Smooth muscle cell (in vitro differentiated cells): Measurements from ENCODE around the gene OSBPL10. TPM values are rescaled to one million over a fixed set of nuclear protein-coding genes. Genes with fewer than 3 reads are reported as not detected.

Source experiments
- DNase-seq: peaks from one replicate; lab custom pipeline; 2025; ENCODE audit not compliant: unreplicated experiment; lab: John Stamatoyannopoulos, UW
- H2AFZ ChIP-seq: fragments of 200-600 bp; sonication (generic); 2 replicates; pipeline ENCODE4 v1.6.0; 2016; ENCODE audit warnings: antibody characterized with exemption, low read depth, mild to moderate bottlenecking
- H3F3A ChIP-seq: fragments of 200-600 bp; sonication (generic); 2 replicates; pipeline ENCODE4 v1.6.0; 2017; ENCODE audit warnings: antibody characterized with exemption, low read depth
- H3K27ac ChIP-seq: fragments of 200-600 bp; sonication (generic); 2 replicates; pipeline ENCODE4 v1.5.1; 2016; ENCODE audit warnings: low read depth, mild to moderate bottlenecking
- H3K27me3 ChIP-seq: fragments of 200-600 bp; sonication (generic); 2 replicates; pipeline ENCODE4 v1.6.1; 2016; ENCODE audit warnings: low read depth, mild to moderate bottlenecking
- H3K36me3 ChIP-seq: fragments of 200-600 bp; sonication (generic); 2 replicates; pipeline ENCODE4 v1.5.1; 2016; ENCODE audit warnings: low read depth
- H3K4me1 ChIP-seq: fragments of 200-600 bp; sonication (generic); 2 replicates; pipeline ENCODE4 v1.5.1; 2016; ENCODE audit warnings: low read depth
- H3K4me2 ChIP-seq: fragments of 200-600 bp; sonication (generic); 2 replicates; pipeline ENCODE4 v1.6.0; 2016; ENCODE audit warnings: mild to moderate bottlenecking
- H3K4me3 ChIP-seq: fragments of 200-600 bp; sonication (generic); 2 replicates; pipeline ENCODE4 v1.5.1; 2016; ENCODE audit warnings: mild to moderate bottlenecking
- H3K79me2 ChIP-seq: fragments of 200-600 bp; sonication (generic); 2 replicates; pipeline ENCODE4 v1.6.0; 2016; ENCODE audit warnings: low read depth, mild to moderate bottlenecking
- H3K9ac ChIP-seq: fragments of 200-600 bp; sonication (generic); 2 replicates; pipeline ENCODE4 v1.6.0; 2016; ENCODE audit warnings: low read depth
- H3K9me3 ChIP-seq: fragments of 200-600 bp; sonication (generic); replicated peaks from 2 replicates; pipeline ENCODE4 v1.5.1; 2016; ENCODE audit warnings: low read depth
- H4K20me1 ChIP-seq: fragments of 200-600 bp; sonication (generic); 2 replicates; pipeline ENCODE4 v1.6.0; 2016; ENCODE audit warnings: low read depth
- WGBS: methylation state at CpG from one replicate; pipeline ENCODE4 v1.1.7; 2016; ENCODE audit warnings: low lambda C conversion rate; 5-methylcytosine and 5-hydroxymethylcytosine counted together
- polyA plus RNA-seq: library from polyadenylated mRNA; unstranded; fragments of >200 nt; fragmentation: Nextera tagmentation; extraction: Ambion mirVana; gene quantifications from 2 replicates; pipeline ENCODE4 v1.2.1, GENCODE V29; 2016
- total RNA-seq: library from RNA; depleted of rRNA; stranded (reverse); fragments of >200 nt; gene quantifications from 2 replicates; pipeline ENCODE4 v1.2.3, GENCODE V29; 2014
- TF ChIP-seq, protein P1 (sequence below): fragments of 200-600 bp; sonication (generic); IDR thresholded peaks from 2 replicates; pipeline ENCODE4 v1.5.1; 2017; ENCODE audit warnings: borderline replicate concordance, mild to moderate bottlenecking, antibody characterized with exemption; ENCODE audit not compliant: insufficient read depth, poor library complexity, severe bottlenecking

Gene OSBPL10
- total and polyA plus RNA-seq, 2 experiments from 2014 or later: 48.9 to 91.5 TPM

DNA sequence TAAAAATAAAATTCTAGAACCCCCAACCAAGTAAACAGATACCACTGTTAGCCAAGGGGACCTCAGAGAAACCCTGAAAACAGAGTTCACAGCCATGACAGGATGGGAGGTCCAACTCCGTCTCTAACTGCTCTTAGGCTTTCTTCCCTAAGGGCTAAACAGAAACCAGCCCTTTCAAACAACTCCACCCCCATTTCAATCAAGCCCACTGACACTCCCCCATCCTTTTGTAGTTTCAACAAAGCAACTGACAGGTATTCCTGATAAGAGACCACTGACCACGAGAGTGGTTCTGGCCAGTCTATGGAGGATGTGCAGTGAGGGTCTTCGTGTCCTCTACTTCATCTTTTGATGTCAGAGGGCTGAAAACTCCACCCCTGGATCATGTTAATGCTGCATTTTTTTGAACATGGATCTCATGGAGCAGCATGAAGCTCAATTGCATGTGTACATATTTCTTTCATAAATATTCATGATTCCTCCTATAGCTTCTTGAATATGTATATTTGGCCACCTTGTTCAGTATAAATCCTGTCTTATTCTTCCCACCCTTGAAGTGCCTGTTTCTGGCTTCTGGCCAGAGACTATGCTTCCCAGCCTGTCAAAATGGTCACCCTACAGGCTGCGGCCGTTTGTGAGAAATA lies 222.6 kb downstream of the OSBPL10 start:
- DNase-seq: no peak
- Histone ChIP-seq H3K27ac (no peak overlapping the region), H3K79me2 (peaks cover 42% of the 10 kb centered on the region), H3K27me3 (no peaks in the 10 kb centered on the region), H3K9me3 (no peaks in the 10 kb centered on the region), H3K4me2 (no peak overlapping the region), H3K4me1 (no peaks in the 10 kb centered on the region), H3K9ac (no peak overlapping the region), H4K20me1 (peaks cover 46% of the 10 kb centered on the region), H3F3A (no peaks in the 10 kb centered on the region), H3K36me3 (no peaks in the 10 kb centered on the region), H3K4me3 (no peak overlapping the region), H2AFZ (no peak overlapping the region)
- WGBS: 86% methylated on average over 5 of the region's 5 CpGs
- TF ChIP-seq, protein P1, sequence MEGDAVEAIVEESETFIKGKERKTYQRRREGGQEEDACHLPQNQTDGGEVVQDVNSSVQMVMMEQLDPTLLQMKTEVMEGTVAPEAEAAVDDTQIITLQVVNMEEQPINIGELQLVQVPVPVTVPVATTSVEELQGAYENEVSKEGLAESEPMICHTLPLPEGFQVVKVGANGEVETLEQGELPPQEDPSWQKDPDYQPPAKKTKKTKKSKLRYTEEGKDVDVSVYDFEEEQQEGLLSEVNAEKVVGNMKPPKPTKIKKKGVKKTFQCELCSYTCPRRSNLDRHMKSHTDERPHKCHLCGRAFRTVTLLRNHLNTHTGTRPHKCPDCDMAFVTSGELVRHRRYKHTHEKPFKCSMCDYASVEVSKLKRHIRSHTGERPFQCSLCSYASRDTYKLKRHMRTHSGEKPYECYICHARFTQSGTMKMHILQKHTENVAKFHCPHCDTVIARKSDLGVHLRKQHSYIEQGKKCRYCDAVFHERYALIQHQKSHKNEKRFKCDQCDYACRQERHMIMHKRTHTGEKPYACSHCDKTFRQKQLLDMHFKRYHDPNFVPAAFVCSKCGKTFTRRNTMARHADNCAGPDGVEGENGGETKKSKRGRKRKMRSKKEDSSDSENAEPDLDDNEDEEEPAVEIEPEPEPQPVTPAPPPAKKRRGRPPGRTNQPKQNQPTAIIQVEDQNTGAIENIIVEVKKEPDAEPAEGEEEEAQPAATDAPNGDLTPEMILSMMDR: no peak

DNA sequence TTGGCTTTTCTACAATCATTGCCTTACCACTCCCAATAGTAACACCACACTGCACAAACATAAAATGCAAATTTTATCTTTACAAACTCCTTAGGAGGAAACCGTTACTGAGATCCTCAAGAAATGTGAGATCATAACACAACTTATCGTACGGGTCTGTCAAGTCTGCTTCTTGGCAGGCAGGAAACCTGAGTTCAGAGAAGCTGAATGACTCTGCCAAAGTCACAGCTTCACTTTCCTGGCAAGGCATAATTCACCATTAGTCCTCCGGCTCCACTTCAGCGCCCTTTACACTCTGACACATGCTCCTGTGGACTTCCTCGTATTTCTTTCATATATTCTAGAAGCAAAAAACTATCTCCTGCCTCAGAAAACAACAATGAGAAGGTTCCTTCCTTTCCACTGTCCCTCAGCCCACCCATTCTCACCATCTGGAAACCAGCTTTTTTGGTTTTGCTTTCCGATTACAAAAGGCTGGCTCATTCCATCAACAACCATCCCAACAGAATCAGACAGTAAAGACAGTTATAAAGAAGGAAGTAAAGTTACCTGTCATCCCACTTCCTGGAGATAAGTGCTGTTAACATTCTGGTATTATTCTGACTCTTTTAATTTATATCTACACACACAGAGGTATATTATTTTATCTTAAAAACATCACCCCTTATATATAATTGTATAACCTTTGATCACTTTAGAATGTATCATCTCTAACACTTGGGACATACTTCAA lies 225.0 kb downstream of the OSBPL10 start:
- Histone ChIP-seq H3K27ac (no peak overlapping the region), H4K20me1 (peaks cover 34% of the 10 kb centered on the region), H3F3A (no peaks in the 10 kb centered on the region), H3K79me2 (peaks cover 63% of the 10 kb centered on the region), H3K27me3 (no peaks in the 10 kb centered on the region), H2AFZ (no peak overlapping the region), H3K4me1 (no peaks in the 10 kb centered on the region), H3K36me3 (no peaks in the 10 kb centered on the region), H3K9ac (no peak overlapping the region), H3K4me3 (no peak overlapping the region), H3K9me3 (no peaks in the 10 kb centered on the region), H3K4me2 (no peak overlapping the region)
- TF ChIP-seq, protein P1: no peak
- no peak for DNase-seq
- 91% methylated on average over 7 of the region's 7 CpGs for WGBS

DNA sequence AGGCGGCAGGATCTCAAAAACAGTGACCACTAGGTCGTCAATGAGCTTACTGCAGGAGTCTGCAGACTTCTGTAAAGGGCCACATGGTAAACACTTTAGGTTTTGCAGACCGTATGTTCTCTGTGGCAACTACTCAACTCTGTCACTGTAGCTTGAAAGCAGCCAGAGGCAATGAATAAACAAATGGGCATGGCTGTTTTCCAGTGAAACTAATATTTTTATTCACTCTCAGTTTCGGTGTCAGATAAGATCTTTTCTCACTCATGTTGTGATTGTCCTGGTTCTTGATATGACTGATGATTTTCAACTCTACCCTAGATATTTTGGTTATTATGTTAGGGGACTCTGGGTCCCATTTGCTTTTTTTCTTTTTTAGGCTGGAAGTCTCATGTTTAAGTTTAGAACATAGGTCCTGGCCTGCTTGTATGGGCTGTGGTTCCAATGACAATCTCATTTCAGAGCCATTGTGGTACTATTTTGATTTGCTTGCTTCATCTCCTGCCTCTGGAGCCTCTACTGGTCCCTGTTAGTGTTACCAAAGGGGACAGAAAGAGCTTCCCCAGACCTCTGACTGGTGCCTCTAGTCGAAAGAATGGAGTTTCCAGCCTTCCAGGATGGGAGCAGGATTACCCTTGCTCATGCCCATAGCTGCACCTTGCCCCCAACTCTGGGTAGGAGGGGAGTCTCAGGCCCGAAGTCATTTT lies 226.3 kb downstream of the OSBPL10 start:
- Histone ChIP-seq H3K27ac (no peak overlapping the region), H4K20me1 (peaks cover 26% of the 10 kb centered on the region), H3K27me3 (no peaks in the 10 kb centered on the region), H3K4me2 (no peak overlapping the region), H3F3A (no peaks in the 10 kb centered on the region), H3K79me2 (peaks cover 57% of the 10 kb centered on the region), H3K36me3 (no peaks in the 10 kb centered on the region), H3K9me3 (no peaks in the 10 kb centered on the region), H3K4me1 (no peaks in the 10 kb centered on the region), H2AFZ (no peak overlapping the region), H3K9ac (no peak overlapping the region), H3K4me3 (no peak overlapping the region)
- TF ChIP-seq, protein P1: no peak
- WGBS: 64% methylated on average over 6 of the region's 6 CpGs
- no peak for DNase-seq
